ENCODE data around the gene PCDH1.

DNA sequence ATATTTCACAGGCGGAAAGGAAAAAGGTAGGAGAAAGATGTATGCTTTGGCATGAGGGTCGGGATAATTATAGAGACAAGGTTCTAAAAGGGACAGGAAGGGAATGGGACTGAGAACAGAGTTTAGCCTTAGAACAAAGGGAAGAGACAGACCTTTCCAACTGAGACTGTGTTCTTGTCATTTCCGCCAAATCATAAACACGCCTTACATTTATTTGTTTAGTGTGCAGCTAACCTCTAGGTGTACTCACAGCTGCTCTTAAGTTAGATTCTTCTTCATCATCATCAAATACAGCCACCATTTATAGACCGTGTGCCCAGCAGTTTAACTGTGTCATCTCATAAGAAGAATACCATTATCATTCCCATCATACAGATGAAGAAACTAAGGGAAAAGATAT, 39.5 kb upstream of the PCDH1 start:
- TF ChIP-seq, protein P1, sequence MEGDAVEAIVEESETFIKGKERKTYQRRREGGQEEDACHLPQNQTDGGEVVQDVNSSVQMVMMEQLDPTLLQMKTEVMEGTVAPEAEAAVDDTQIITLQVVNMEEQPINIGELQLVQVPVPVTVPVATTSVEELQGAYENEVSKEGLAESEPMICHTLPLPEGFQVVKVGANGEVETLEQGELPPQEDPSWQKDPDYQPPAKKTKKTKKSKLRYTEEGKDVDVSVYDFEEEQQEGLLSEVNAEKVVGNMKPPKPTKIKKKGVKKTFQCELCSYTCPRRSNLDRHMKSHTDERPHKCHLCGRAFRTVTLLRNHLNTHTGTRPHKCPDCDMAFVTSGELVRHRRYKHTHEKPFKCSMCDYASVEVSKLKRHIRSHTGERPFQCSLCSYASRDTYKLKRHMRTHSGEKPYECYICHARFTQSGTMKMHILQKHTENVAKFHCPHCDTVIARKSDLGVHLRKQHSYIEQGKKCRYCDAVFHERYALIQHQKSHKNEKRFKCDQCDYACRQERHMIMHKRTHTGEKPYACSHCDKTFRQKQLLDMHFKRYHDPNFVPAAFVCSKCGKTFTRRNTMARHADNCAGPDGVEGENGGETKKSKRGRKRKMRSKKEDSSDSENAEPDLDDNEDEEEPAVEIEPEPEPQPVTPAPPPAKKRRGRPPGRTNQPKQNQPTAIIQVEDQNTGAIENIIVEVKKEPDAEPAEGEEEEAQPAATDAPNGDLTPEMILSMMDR (IDR thresholded peaks at IDR 0.05 in 8 of 11, conservative IDR thresholded peaks at IDR 0.05 in 3 of 11) = no peak
- TF ChIP-seq POLR2A (IDR thresholded peaks at IDR 0.05) (no peak), POLR2AphosphoS5 (IDR thresholded peaks at IDR 0.05) (no peak)
